Calu3 (cell line): ENCODE results near the gene MAP3K1. TPM values are rescaled to one million over a fixed set of nuclear protein-coding genes. Genes with fewer than 3 reads are reported as not detected.

Source experiments
- BruUV-seq: library from RNA; stranded (reverse); fragments of 400-500 nt; replicated peaks from 2 replicates; lab custom pipeline; 2021; lab: Mats Ljungman, UMichigan
- CTCF ChIA-PET: fragments of 300-600 bp; sonication (Branson Sonifier 250); formaldehyde crosslinking; loops from one replicate; lab custom pipeline; 2022; ENCODE audit warnings: antibody characterized with exemption; lab: Charles Lee
- DNase-seq: peaks from one replicate; pipeline ENCODE4 v3.0.0; 2022
- H3K27ac Mint-ChIP-seq: one replicate; pipeline ENCODE4 v1.8.0; 2022; ENCODE audit warnings: mixed read lengths; ENCODE audit not compliant: unreplicated experiment
- H3K27me3 Mint-ChIP-seq: one replicate; pipeline ENCODE4 v1.8.0; 2022; ENCODE audit warnings: mixed read lengths; ENCODE audit not compliant: unreplicated experiment
- H3K36me3 Mint-ChIP-seq: one replicate; pipeline ENCODE4 v1.8.0; 2022; ENCODE audit warnings: mild to moderate bottlenecking, moderate library complexity, mixed read lengths; ENCODE audit not compliant: insufficient read depth, unreplicated experiment
- H3K4me1 Mint-ChIP-seq: one replicate; pipeline ENCODE4 v1.8.0; 2022; ENCODE audit warnings: mild to moderate bottlenecking, low read depth, mixed read lengths; ENCODE audit not compliant: unreplicated experiment
- H3K4me3 Mint-ChIP-seq: one replicate; pipeline ENCODE4 v1.8.0; 2022; ENCODE audit warnings: mild to moderate bottlenecking, low read depth, moderate library complexity, mixed read lengths; ENCODE audit not compliant: unreplicated experiment
- H3K9me3 Mint-ChIP-seq: one replicate; pipeline ENCODE4 v1.8.0; 2022; ENCODE audit warnings: low read depth, mixed read lengths; ENCODE audit not compliant: unreplicated experiment
- intact Hi-C: fragments of 100-400 bp; cut with micrococcal nuclease; formaldehyde crosslinking; loops from one replicate; pipeline ENCODE4 v1.10.0; 2022; ENCODE audit not compliant: unreplicated experiment
- total RNA-seq: library from RNA; stranded (reverse); gene quantifications from 2 replicates; pipeline ENCODE4 v1.2.3, GENCODE V29; 2022
- TF ChIP-seq, protein P1 (sequence below): fragments of 200-600 bp; IDR thresholded peaks from one replicate; pipeline ENCODE4 v1.8.0; 2022; ENCODE audit warnings: antibody characterized with exemption; ENCODE audit not compliant: unreplicated experiment

MAP3K1 gene
- total RNA-seq, 1 experiment from 2014 or later = 32.9 TPM

- TF ChIP-seq, protein P1, sequence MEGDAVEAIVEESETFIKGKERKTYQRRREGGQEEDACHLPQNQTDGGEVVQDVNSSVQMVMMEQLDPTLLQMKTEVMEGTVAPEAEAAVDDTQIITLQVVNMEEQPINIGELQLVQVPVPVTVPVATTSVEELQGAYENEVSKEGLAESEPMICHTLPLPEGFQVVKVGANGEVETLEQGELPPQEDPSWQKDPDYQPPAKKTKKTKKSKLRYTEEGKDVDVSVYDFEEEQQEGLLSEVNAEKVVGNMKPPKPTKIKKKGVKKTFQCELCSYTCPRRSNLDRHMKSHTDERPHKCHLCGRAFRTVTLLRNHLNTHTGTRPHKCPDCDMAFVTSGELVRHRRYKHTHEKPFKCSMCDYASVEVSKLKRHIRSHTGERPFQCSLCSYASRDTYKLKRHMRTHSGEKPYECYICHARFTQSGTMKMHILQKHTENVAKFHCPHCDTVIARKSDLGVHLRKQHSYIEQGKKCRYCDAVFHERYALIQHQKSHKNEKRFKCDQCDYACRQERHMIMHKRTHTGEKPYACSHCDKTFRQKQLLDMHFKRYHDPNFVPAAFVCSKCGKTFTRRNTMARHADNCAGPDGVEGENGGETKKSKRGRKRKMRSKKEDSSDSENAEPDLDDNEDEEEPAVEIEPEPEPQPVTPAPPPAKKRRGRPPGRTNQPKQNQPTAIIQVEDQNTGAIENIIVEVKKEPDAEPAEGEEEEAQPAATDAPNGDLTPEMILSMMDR = peak; percentile 43
- H3K4me1 Mint-ChIP-seq = peaks cover 71% of the 10 kb centered on the region
- no peaks in the 10 kb centered on the region for H3K27me3 Mint-ChIP-seq
- peak overlapping the region; percentile 57 for H3K27ac Mint-ChIP-seq
- BruUV-seq = no TSS peak
- H3K9me3 Mint-ChIP-seq = no peaks in the 10 kb centered on the region
- no peak for DNase-seq
- CTCF ChIA-PET = interaction anchor here (0.6 to 2.5 kb wide), 7 partner anchors 10 to 567 kb away, joined by 3 to 45 read pairs (median 3); no protein-coding TSS in a partner anchor
- peaks cover 7% of the 10 kb centered on the region for H3K36me3 Mint-ChIP-seq
- peak overlapping the region; percentile 53 for H3K4me3 Mint-ChIP-seq
- intact Hi-C loops = loop anchor here (1.0 to 10.0 kb wide), 5 partner anchors 314 to 568 kb away; no protein-coding TSS in a partner anchor
Observed at GRCh38 chr5:56838409-56839039, 23.2 kb downstream of the MAP3K1 start.

- H3K27me3 Mint-ChIP-seq = no peaks in the 10 kb centered on the region
- peak overlapping the region; percentile 57 for H3K27ac Mint-ChIP-seq
- TF ChIP-seq, protein P1 = no peak
- H3K4me1 Mint-ChIP-seq = peaks cover 66% of the 10 kb centered on the region
- peaks cover 6% of the 10 kb centered on the region for H3K36me3 Mint-ChIP-seq
- no TSS peak for BruUV-seq
- peak overlapping the region; percentile 53 for H3K4me3 Mint-ChIP-seq
- intact Hi-C loops = loop anchor here (2.0 to 10.0 kb wide), 4 partner anchors 314 to 482 kb away; no protein-coding TSS in a partner anchor
- no peak for DNase-seq
- H3K9me3 Mint-ChIP-seq = no peaks in the 10 kb centered on the region
- CTCF ChIA-PET = interaction anchor here (0.6 to 2.5 kb wide), 5 partner anchors 12 to 568 kb away, joined by 3 to 45 read pairs (median 3); no protein-coding TSS in a partner anchor
Observed at GRCh38 chr5:56839062-56839461, 23.7 kb downstream of the MAP3K1 start.

DNA sequence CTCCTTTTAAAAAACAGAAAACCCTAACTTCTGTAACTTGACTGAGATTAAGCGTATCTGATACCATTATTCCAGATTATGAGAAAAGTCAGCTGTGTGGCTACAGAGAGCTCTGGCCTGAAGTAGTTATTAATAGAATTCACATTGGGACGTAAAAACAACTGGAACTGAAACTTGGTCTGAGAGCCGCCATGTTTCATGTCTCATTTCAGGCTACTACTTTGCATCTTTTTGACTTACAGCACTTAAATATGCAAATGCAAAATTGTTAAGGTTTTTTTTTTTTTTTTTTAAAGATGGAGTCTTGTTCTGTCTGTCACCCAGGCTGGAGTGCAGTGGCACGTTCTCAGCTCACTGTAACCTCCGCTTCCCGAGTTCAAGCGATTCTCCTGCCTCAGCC lies 25.2 kb downstream of the MAP3K1 start:
- intact Hi-C loops = loop anchor here (10.0 kb wide), 1 partner anchor 906 kb away; no protein-coding TSS in a partner anchor
- DNase-seq = no peak
- BruUV-seq = no TSS peak
- Mint-ChIP-seq H3K36me3 (peaks cover 6% of the 10 kb centered on the region), H3K4me1 (peaks cover 50% of the 10 kb centered on the region), H3K27ac (peak overlapping the region; percentile 66), H3K27me3 (no peaks in the 10 kb centered on the region), H3K9me3 (no peaks in the 10 kb centered on the region), H3K4me3 (no peak overlapping the region)
- CTCF ChIA-PET = interaction anchor here (0.7 kb wide), 1 partner anchor 164 kb away, joined by 4 read pairs; no protein-coding TSS in a partner anchor
- TF ChIP-seq, protein P1 = no peak

DNA sequence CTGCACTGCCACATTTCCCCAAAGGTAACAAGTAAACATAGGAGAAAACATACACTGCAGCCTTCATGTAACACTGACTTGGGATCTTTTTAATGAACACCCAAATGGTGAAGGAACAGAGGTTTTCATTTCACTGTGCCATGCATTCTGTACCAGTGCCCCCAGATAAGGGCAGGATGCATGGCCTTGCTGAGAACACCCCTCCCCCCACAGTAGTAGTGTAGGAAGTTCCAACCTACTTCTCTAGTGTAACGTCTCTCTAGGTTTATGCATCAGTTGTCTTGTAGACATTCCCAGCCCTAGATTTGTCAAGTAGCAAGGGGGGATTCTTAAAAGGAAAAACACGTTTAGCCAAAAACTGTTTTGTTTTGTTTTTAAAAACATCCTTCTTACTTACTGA lies 29.9 kb downstream of the MAP3K1 start:
- Mint-ChIP-seq H3K9me3 (no peaks in the 10 kb centered on the region), H3K36me3 (no peaks in the 10 kb centered on the region), H3K4me3 (no peak overlapping the region), H3K4me1 (peaks cover 43% of the 10 kb centered on the region), H3K27me3 (no peaks in the 10 kb centered on the region), H3K27ac (no peak overlapping the region)
- TF ChIP-seq, protein P1 = no peak
- CTCF ChIA-PET = no interaction called here
- no TSS peak for BruUV-seq
- intact Hi-C loops = loop anchor here (10.0 kb wide), 1 partner anchor 910 kb away; no protein-coding TSS in a partner anchor
- DNase-seq = no peak
